K562 (cell line): ENCODE results near the gene GALNT17. TPM values are rescaled to one million over a fixed set of nuclear protein-coding genes. Genes with fewer than 3 reads are reported as not detected.

Experiments used
- ATAC-seq: fragments of 200-7000 bp; cut with Tn5 transposase; 3 replicates; pipeline ENCODE4 v1.9.1; 2020; ENCODE audit warnings: moderate library complexity
- BruUV-seq: library from RNA; stranded (reverse); fragments of 400-500 nt; replicated peaks from 2 replicates; lab custom pipeline; 2021; lab: Mats Ljungman, UMichigan
- CTCF ChIA-PET: fragments of 300-600 bp; formaldehyde crosslinking; extraction: SDS; loops from one replicate; lab custom pipeline; 2021; ENCODE audit warnings: low intra/inter-chr PET ratio; lab: Yijun Ruan, JAX
- POLR2A ChIA-PET: fragments of 300-600, 350-650 bp; sonication (Branson Sonifier 250); formaldehyde crosslinking; extraction: SDS; loops from one replicate; lab custom pipeline; 2021; ENCODE audit warnings: antibody characterized with exemption, inconsistent platforms; lab: Yijun Ruan, JAX
- DNase-seq, 4 experiments: peaks; one replicate each; pipeline versions ENCODE4 v3.0.0 to v3.0.0-alpha.2; 2011 to 2018; ENCODE audit warnings: low spot score in 3 of 4, mixed read lengths in 3 of 4; ENCODE audit errors: extremely low read depth in 1 of 4
- FAIRE-seq: peaks from 2 replicates; lab custom pipeline; 2011; peaks lifted over from hg19 to GRCh38; lab: Jason Lieb, UNC
- H2AFZ ChIP-seq: 2 replicates; pipeline ENCODE4 v1.6.0; 2011; ENCODE audit warnings: low read depth, low read length, control low read depth, inconsistent platforms
- H3K27ac ChIP-seq: fragments of 200-600 bp; 3 replicates; pipeline ENCODE4 v1.8.0; 2011; ENCODE audit warnings: low read depth, mild to moderate bottlenecking, control low read depth, inconsistent platforms, low read length, moderate library complexity, mixed read lengths; ENCODE audit errors: extremely low read depth
- H3K27me3 ChIP-seq, 2 experiments: fragments of 300-600 bp in 1 of 2; 2 replicates in 1 of 2; 3 replicates in 1 of 2; pipeline versions ENCODE4 v1.6.0 to v1.8.0; 2011; ENCODE audit warnings: inconsistent platforms in 2 of 2, low read length in 2 of 2, mild to moderate bottlenecking in 1 of 2, mixed read lengths in 1 of 2, moderate library complexity in 1 of 2; ENCODE audit not compliant: control insufficient read depth in 2 of 2, insufficient read depth in 2 of 2
- H3K36me3 ChIP-seq: fragments of 300-600 bp; 3 replicates; pipeline ENCODE4 v1.8.0; 2011; ENCODE audit warnings: mild to moderate bottlenecking, low read length, inconsistent platforms; ENCODE audit not compliant: control insufficient read depth, insufficient read depth
- H3K4me1 ChIP-seq, 2 experiments: fragments of 200-600 bp in 1 of 2; replicated peaks in 1 of 2; 2 replicates in 1 of 2; 3 replicates in 1 of 2; pipeline versions ENCODE4 v1.5.1 to v1.8.0; 2011; ENCODE audit warnings: inconsistent platforms in 2 of 2, low read length in 2 of 2, mild to moderate bottlenecking in 1 of 2, mixed read lengths in 1 of 2, moderate library complexity in 1 of 2; ENCODE audit not compliant: control insufficient read depth in 2 of 2, insufficient read depth in 2 of 2
- H3K4me2 ChIP-seq: 2 replicates; pipeline ENCODE4 v1.6.1; 2011; ENCODE audit warnings: low read length, control low read depth, inconsistent platforms, mixed read lengths; ENCODE audit not compliant: insufficient read depth
- H3K4me3 ChIP-seq: fragments of 200-600 bp; sonication (generic), shearing (Covaris generic); 2 replicates; pipeline ENCODE4 v1.5.1; 2016; ENCODE audit warnings: control low read depth, inconsistent platforms
- H3K79me2 ChIP-seq: fragments of 200-600 bp; 3 replicates; pipeline ENCODE4 v1.8.0; 2011; ENCODE audit warnings: low read length, inconsistent platforms; ENCODE audit not compliant: control insufficient read depth, insufficient read depth
- H3K9ac ChIP-seq, 2 experiments: 2 replicates each; pipeline versions ENCODE4 v1.6.0 to v1.6.1; 2011; ENCODE audit warnings: low read depth in 2 of 2, low read length in 2 of 2, control low read depth in 1 of 2, inconsistent platforms in 1 of 2, mild to moderate bottlenecking in 1 of 2, mixed read lengths in 1 of 2; ENCODE audit not compliant: insufficient read depth in 1 of 2
- H3K9me1 ChIP-seq: one replicate; pipeline ENCODE4 v1.6.0; 2011; ENCODE audit warnings: inconsistent platforms, mild to moderate bottlenecking, low read length, moderate library complexity; ENCODE audit not compliant: control insufficient read depth, insufficient read depth
- H3K9me3 ChIP-seq: replicated peaks from 2 replicates; pipeline ENCODE4 v1.5.1; 2011; ENCODE audit warnings: low read depth, low read length, inconsistent platforms; ENCODE audit not compliant: control insufficient read depth, insufficient read depth
- H4K20me1 ChIP-seq: replicated peaks from 2 replicates; pipeline ENCODE4 v1.6.1; 2011; ENCODE audit warnings: low read length, inconsistent platforms, mixed read lengths; ENCODE audit not compliant: control insufficient read depth, insufficient read depth
- E4F1 ChIP-seq: fragments of 250-450 bp; sonication (Bioruptor Pico); IDR thresholded peaks from 2 replicates; pipeline ENCODE4 v1.5.0; 2021; ENCODE audit warnings: mild to moderate bottlenecking, borderline replicate concordance
- ELF2 ChIP-seq: fragments of 250-450 bp; sonication (Bioruptor Pico); IDR thresholded peaks from 2 replicates; pipeline ENCODE4 v1.5.0; 2021; ENCODE audit warnings: mild to moderate bottlenecking
- MCM7 ChIP-seq, 2 experiments: fragments of 450-650 bp; IDR thresholded peaks; 2 replicates each; pipeline ENCODE4 v1.6.1; 2016 to 2018
- MEF2A ChIP-seq: IDR thresholded peaks from 2 replicates; pipeline ENCODE4 v1.6.1; 2011; ENCODE audit warnings: low read depth, mild to moderate bottlenecking, low read length, moderate library complexity; ENCODE audit not compliant: control insufficient read depth
- MTA1 ChIP-seq: fragments of 450-650 bp; IDR thresholded peaks from 2 replicates; pipeline ENCODE4 v1.6.1; 2017; ENCODE audit warnings: borderline replicate concordance
- SRSF1 ChIP-seq: fragments of 200-400 bp; formaldehyde crosslinking; IDR thresholded peaks from 2 replicates; pipeline ENCODE4 v1.6.1; 2017; ENCODE audit warnings: mild to moderate bottlenecking, low read depth, low read length, moderate library complexity
- STAG1 ChIP-seq: sonication (generic); formaldehyde crosslinking; IDR thresholded peaks from 2 replicates; pipeline ENCODE4 v1.5.0; 2020; ENCODE audit warnings: missing genetic modification reagents, borderline replicate concordance
- SUPT5H ChIP-seq: fragments of 450-650 bp; IDR thresholded peaks from 2 replicates; pipeline ENCODE4 v1.6.1; 2016
- TAF15 ChIP-seq: fragments of 200-400 bp; formaldehyde crosslinking; IDR thresholded peaks from 2 replicates; pipeline ENCODE4 v1.6.1; 2017; ENCODE audit warnings: mild to moderate bottlenecking, low read depth, low read length, moderate library complexity
- ZC3H8 ChIP-seq: fragments of 450-650 bp; IDR thresholded peaks from 2 replicates; pipeline ENCODE4 v1.6.1; 2017
- ZFP36 ChIP-seq: fragments of 150-350 bp; IDR thresholded peaks from 2 replicates; pipeline ENCODE4 v1.6.1; 2018; ENCODE audit warnings: low read length, low read depth; ENCODE audit not compliant: partially characterized antibody
- ZKSCAN8 ChIP-seq: fragments of 200-800 bp; sonication (Bioruptor generic); IDR thresholded peaks from 2 replicates; pipeline ENCODE4 v1.6.1; 2016; ENCODE audit warnings: missing genetic modification characterization, missing compliant biosample characterization
- ZNF232 ChIP-seq: sonication (generic); formaldehyde crosslinking; IDR thresholded peaks from 2 replicates; pipeline ENCODE4 v1.8.0; 2022; ENCODE audit warnings: mild to moderate bottlenecking, missing genetic modification reagents
- ZNF551 ChIP-seq: fragments of 250-450 bp; sonication (Bioruptor Pico); IDR thresholded peaks from 2 replicates; pipeline ENCODE4 v1.5.0; 2021; ENCODE audit warnings: mild to moderate bottlenecking, moderate library complexity
- ZSCAN32 ChIP-seq: fragments of 450-650 bp; formaldehyde crosslinking; IDR thresholded peaks from 2 replicates; pipeline ENCODE4 v1.4.0; 2020; ENCODE audit warnings: mild to moderate bottlenecking, moderate library complexity
- WGBS: fragments of 100-300 bp; shearing (Covaris generic); methylation state at CpG from one replicate; pipeline ENCODE4 v1.1.6; 2016; ENCODE audit warnings: low coverage, mixed read lengths; ENCODE audit not compliant: insufficient coverage; ENCODE audit errors: missing lambda C conversion rate; 5-methylcytosine and 5-hydroxymethylcytosine counted together
- in situ Hi-C: fragments of 300-500 bp; cut with MboI; formaldehyde crosslinking; loops from 4 replicates; pipeline ENCODE4 v1.15.0; 2018; ENCODE audit warnings: inconsistent platforms, mixed read lengths
- intact Hi-C: fragments of 100-400 bp; cut with micrococcal nuclease; formaldehyde crosslinking; loops from 2 replicates; pipeline ENCODE4 v1.14.2; 2022
- polyA plus RNA-seq, 8 experiments: library from polyadenylated mRNA; depleted of rRNA in 4 of 8; stranded (reverse) in 5 of 8; unstranded in 3 of 8; fragments of >200 nt; fragmentation: Nextera tagmentation in 2 of 8; fragmentation: Illumina TruSeq in 1 of 8; extraction: Ambion mirVana in 2 of 8; extraction: Trizol in 1 of 8; gene quantifications; 2 replicates each; pipeline versions ENCODE4 v1.2.1 to v1.2.3, GENCODE V29; 2011 to 2014; ENCODE audit warnings: inconsistent platforms in 1 of 8, missing spikeins in 1 of 8
- total RNA-seq, 7 experiments: library from RNA; depleted of rRNA in 6 of 7; stranded (reverse); fragments of >200 nt in 6 of 7; fragmentation: Illumina TruSeq in 2 of 7; extraction: Trizol in 2 of 7; gene quantifications; 2 replicates each; pipeline versions ENCODE4 v1.2.1 to v1.2.3, GENCODE V29; 2011 to 2021; ENCODE audit warnings: low replicate concordance in 1 of 7

Gene GALNT17
- total and polyA plus RNA-seq, 9 of the 15 experiments (the other 6 are each of a cell fraction or from before 2014, with no cell fraction given): not detected

- TF ChIP-seq ZSCAN32 (CRISPR knock-in tag): no peak
- no peak for TF ChIP-seq E4F1 (CRISPR knock-in tag)
- no peak for TF ChIP-seq SUPT5H
- no peak for TF ChIP-seq MTA1
- no peak for TF ChIP-seq ZNF551 (CRISPR knock-in tag)
- TF ChIP-seq ZKSCAN8: no peak
- TF ChIP-seq STAG1 (CRISPR knock-in tag): no peak
- no peak for TF ChIP-seq TAF15
These were observed 325.1 kb downstream of the GALNT17 start (continued) for GRCh38 chr7:71457021-71457420.

- DNase-seq (no peak), ATAC-seq (no peak), FAIRE-seq (no peak)
- TF ChIP-seq ELF2 (CRISPR knock-in tag) (no peak), ZNF232 (no peak), ZFP36 (no peak), MEF2A (no peak), ZC3H8 (no peak), MCM7 (IDR thresholded peaks at IDR 0.05) (no peak), SRSF1 (no peak)
- intact Hi-C loops (no loop called here), in situ Hi-C loops (no loop called here)
- H2AFZ ChIP-seq: no peak overlapping the region
- no peaks in the 10 kb centered on the region for H3K36me3 ChIP-seq
- no peaks in the 10 kb centered on the region for H4K20me1 ChIP-seq
- peaks cover 0 to 14% of the 10 kb centered on the region in 2 experiments; a peak in 2 of 5 replicates for H3K27me3 ChIP-seq
- BruUV-seq: no TSS peak
- no peak overlapping the region for H3K4me3 ChIP-seq
- H3K9me3 ChIP-seq: no peaks in the 10 kb centered on the region
- H3K4me1 ChIP-seq: no peaks in the 10 kb centered on the region
- H3K9me1 ChIP-seq: no peaks in the 10 kb centered on the region
- WGBS: under 1% methylated on average over 9 of the region's 9 CpGs
- no peak overlapping the region for H3K27ac ChIP-seq
- H3K9ac ChIP-seq: no peak overlapping the region
- no peaks in the 10 kb centered on the region for H3K79me2 ChIP-seq
- no peak overlapping the region for H3K4me2 ChIP-seq
- POLR2A ChIA-PET: interaction anchor here (0.6 kb wide), 1 partner anchor 12 kb away, joined by 3 read pairs; no protein-coding TSS in a partner anchor
- CTCF ChIA-PET: no interaction called here
These were observed 326.1 kb downstream of the GALNT17 start for GRCh38 chr7:71457846-71458590.
